ENCODE results near the gene CCDC169. TPM values are rescaled to one million over a fixed set of nuclear protein-coding genes. Genes with fewer than 3 reads are reported as not detected.

The CCDC169 gene
- under 1 TPM; 0.30 TPM for total RNA-seq

DNA sequence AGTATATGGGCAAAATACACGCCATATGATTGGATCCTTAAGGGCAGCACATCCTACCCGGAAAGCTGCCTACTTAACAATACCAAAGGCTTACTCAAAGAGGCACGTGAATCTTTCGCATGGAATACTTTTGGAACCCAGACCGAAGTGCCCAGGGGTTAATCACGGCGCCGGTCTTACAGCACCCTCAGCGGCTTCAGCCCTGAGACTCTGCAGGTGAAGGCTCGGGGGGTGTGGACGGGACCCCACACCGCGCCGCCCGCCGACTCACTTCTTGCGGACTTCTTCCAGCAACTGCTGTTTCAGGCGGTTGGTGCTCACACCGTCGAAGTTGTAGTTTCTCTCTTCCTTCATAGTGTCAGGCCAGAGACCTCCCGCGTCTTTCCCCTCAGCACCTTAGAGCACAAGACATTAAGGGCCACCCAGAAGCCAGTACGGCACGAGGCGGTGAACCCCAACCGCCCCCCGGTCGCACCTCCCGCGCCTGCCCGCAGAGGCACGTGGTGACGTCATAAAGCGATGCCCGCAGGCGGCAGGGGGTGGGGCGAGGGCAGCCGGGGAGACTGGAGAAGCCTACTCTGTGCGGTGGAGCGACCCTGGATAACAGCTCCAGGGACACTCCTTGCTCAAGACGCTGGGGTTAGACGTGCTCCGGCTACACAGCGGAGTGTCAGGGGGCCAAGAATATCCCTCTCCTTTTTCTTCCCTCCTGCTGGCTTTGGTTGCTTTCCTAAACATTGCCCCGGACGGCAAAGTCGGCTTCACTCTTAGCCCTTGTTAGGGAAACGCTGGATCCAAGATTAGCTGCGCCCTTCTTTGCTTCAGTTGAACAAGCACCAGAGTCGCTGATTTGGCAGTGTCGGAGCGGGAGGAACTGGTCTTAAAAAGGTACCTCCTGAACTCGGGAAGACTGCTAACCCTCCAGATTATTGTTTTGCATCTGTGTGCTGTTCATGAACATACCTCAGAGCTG is at the start of gene CCDC169:
CCDC169 (minus strand) TSS at position 449 of the 973 bp plus-strand sequence; CDS start at position 354, 95 bp downstream.
- Mint-ChIP-seq H3K4me1 (peaks cover 15% of the 10 kb centered on the region), H3K36me3 (ENCODE audit: low read depth) (no peaks in the 10 kb centered on the region), H3K27me3 (peaks cover 34% of the 10 kb centered on the region), H3K9me3 (ENCODE audit: low read depth) (no peaks in the 10 kb centered on the region), H3K27ac (peak within 1 kb of the TSS; percentile 61), H3K4me3 (peak within 1 kb of the TSS; percentile 79)
- DNase-seq (peak; percentile 80), ATAC-seq (peak; percentile 87)
- ChIA-PET POLR2A (no interaction called here), CTCF (interaction anchor here (3.8 kb wide), 1 partner anchor 14 kb away, joined by 15 read pairs; no protein-coding TSS in a partner anchor)
- intact Hi-C loops (cut with DNase I, micrococcal nuclease): loop anchor here (1.0 to 5.0 kb wide), 3 partner anchors 49 to 520 kb away; partner anchors contain the start of genes SPART (in 2 of the 2) and RFXAP (in 1 of the 2)

DNA sequence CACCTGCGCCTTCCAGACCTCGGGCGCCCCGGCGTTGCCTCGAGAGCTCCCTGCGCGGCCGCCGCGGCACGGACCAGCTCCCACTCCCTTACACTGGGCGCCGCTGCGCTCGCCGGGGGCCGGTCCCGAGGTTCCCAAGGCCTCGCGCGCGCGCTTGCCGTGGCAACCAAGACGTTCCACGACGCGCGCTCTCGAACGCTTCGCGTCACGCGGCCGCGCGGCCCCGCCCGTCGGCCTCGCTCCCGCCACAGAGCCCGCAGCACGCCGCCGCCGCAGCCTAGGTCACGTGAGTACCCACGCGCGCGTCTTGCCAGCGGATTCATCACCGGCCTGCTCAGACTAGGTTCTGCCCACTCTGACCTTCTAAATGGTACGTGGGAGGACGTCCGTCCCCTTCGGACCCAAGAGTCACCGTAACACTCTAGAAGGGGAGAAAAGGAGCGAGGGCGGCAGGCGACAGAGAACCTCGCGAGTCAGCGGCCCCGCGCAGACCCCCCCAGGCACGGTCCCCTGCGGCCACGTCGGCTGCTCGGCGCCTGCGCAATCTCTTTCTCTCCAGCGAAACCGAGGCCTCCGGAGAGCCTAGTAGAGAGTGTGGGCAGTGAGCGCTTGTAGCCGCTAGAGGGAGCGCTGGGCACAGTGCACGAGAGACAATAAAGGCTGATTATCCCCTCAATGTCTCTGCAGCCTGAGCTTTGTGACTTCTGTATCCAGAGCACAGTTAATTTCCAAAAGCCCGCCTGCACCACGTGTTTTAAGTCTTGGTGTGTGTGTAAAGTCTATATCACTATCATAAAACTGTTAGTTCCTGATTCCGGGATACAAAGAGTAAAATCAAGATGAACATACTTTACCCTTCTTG is 48.8 kb upstream of the CCDC169 start, which contains the start of gene SPART:
SPART (minus strand) TSS at position 173 of the 862 bp plus-strand sequence. CDS start 10,564 bp downstream, outside the sequence.
- ChIA-PET CTCF (interaction anchor here (0.6 to 2.0 kb wide), 9 partner anchors 15 to 659 kb away, joined by 3 to 6 read pairs (median 3); partner anchors contain the start of gene EXOSC8), POLR2A (interaction anchor here (0.5 kb wide), 1 partner anchor 68 kb away, joined by 3 read pairs; no protein-coding TSS in a partner anchor)

DNA sequence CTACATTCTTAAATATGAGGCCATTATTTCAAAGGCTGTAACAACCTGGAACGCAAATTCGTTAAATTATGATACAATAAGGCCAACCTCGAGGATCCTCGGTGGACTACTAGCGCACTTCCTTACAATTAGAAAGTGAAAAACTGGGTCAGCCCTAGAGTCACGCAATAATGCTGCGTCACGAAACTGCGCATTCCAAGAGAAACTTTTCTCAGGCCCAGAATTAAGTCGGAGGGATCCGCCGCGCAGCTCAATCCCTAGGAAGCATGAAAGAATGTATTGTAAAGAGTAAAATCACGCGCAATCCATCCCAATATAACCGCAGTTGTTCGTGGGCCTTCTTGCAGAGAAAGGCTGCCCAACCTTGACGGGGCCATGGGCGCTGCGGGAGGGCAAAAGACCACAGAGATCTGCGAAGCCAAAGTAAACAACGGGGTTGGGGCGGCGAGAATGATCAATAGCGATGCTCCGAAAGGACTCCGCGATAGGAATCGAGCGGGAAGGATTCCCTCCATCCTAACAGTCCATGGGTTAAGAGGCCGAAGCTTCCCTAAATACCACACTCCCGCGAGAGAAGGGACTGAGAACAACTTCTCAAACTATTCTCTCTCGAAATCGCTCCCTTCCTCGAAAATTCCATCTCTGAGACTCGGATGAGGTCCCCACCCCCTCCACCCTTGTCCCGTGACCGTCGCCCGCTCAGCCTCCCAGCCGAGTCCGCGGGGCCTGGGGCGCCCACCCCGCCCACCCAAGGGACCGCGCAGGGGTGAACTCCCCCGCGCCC is 48.0 kb upstream of the CCDC169 start:
- Mint-ChIP-seq H3K4me1 (peaks cover 32% of the 10 kb centered on the region), H3K4me3 (peak overlapping the region; percentile 85), H3K27me3 (peaks cover 2% of the 10 kb centered on the region), H3K36me3 (ENCODE audit: low read depth) (peaks cover 1% of the 10 kb centered on the region), H3K9me3 (ENCODE audit: low read depth) (no peaks in the 10 kb centered on the region), H3K27ac (peak overlapping the region; percentile 85)
- intact Hi-C loops (cut with DNase I, micrococcal nuclease): loop anchor here (1.0 to 5.0 kb wide), 10 partner anchors 48 to 2002 kb away; partner anchors contain the start of genes CCDC169 (in 2 of the 2), ALG5 (in 1 of the 2), EXOSC8 (in 1 of the 2) and RFXAP (in 1 of the 2)
- POLR2A ChIA-PET: no interaction called here
- CTCF ChIA-PET: interaction anchor here (1.2 kb wide), 1 partner anchor 28 kb away, joined by 3 read pairs; no protein-coding TSS in a partner anchor
- ATAC-seq: peak; percentile 17
- DNase-seq: peak; percentile 58

More for the DNA sequence above, 48.8 kb upstream of the CCDC169 start, which contains the start of gene SPART:
- ATAC-seq (peak; percentile 96), DNase-seq (peak; percentile 94)
- Mint-ChIP-seq H3K4me1 (peaks cover 29% of the 10 kb centered on the region), H3K9me3 (ENCODE audit: low read depth) (no peaks in the 10 kb centered on the region), H3K36me3 (ENCODE audit: low read depth) (peaks cover 1% of the 10 kb centered on the region), H3K27ac (peak within 1 kb of the TSS; percentile 85), H3K4me3 (peak within 1 kb of the TSS; percentile 85), H3K27me3 (peaks cover 2% of the 10 kb centered on the region)
- intact Hi-C loops (cut with DNase I, micrococcal nuclease): loop anchor here (1.0 to 5.0 kb wide), 9 partner anchors 49 to 2001 kb away; partner anchors contain the start of genes CCDC169 (in 2 of the 2), ALG5 (in 1 of the 2), EXOSC8 (in 1 of the 2) and RFXAP (in 1 of the 2)

DNA sequence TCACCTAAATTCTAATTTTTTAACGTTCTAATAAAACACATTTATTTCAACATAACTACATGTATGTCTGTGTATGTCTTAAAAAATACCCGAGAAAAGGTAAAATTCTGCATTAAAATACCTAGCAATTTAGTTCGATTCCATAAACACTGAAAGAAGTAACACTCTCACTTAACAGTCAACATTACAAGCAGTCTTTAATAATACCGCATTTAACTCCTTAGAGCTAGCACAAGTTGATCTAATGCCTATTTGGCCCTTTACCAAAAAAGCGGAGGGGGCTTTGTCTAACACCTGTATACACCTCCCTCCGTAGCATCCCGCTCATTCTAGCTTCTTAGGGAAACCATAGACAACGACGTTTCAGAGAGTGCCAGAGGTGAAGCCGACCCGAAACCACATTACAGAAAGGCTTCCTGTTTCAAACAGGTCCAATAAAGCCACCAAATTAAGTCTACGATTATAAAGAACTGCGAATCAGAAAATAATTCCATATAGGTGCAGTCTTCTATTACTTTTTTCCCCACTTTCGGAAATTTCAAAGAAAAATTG is 47.3 kb upstream of the CCDC169 start:
- DNase-seq (peak; percentile 20), ATAC-seq (no peak)
- Mint-ChIP-seq H3K36me3 (ENCODE audit: low read depth) (peaks cover 1% of the 10 kb centered on the region), H3K9me3 (ENCODE audit: low read depth) (no peaks in the 10 kb centered on the region), H3K4me3 (peak overlapping the region; percentile 85), H3K4me1 (peaks cover 34% of the 10 kb centered on the region), H3K27me3 (peaks cover 2% of the 10 kb centered on the region), H3K27ac (peak overlapping the region; percentile 85)
- ChIA-PET CTCF (no interaction called here), POLR2A (no interaction called here)
- intact Hi-C loops (cut with DNase I, micrococcal nuclease): loop anchor here (2.0 to 5.0 kb wide), 4 partner anchors 48 to 2002 kb away; partner anchors contain the start of genes CCDC169 (in 1 of the 2), SUPT20H (in 1 of the 2) and UFM1 (in 1 of the 2)

DNA sequence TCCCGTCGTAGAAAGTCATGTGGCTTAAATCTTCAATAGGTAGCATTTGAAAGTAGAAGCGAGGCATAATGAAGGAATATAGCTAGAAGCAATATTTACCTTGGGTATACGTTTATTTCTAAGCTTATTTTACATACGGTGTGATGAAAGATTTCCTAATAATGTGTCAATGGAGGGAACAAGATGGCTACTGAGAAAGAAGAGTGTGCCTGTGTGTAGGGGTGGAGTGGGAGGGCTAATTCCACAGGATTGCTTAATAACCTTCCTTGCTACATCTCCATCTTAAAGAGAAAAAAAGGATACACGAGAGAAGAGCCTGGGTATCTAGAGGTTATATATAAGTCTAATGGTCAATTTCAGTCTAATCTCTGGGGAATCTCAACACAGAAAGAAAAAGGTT is 46.6 kb upstream of the CCDC169 start:
- DNase-seq: no peak
- intact Hi-C loops (cut with DNase I, micrococcal nuclease): loop anchor here in 1 of 2 experiments (2.0 kb wide), 1 partner anchor 715 kb away; the partner anchor contains the start of gene SUPT20H
- peak overlapping the region; percentile 36 for H3K4me3 Mint-ChIP-seq
- no peak for ATAC-seq
- H3K36me3 Mint-ChIP-seq (ENCODE audit: low read depth): peaks cover 1% of the 10 kb centered on the region
- H3K27ac Mint-ChIP-seq: peak overlapping the region; percentile 19
- peaks cover 36% of the 10 kb centered on the region for H3K4me1 Mint-ChIP-seq
- H3K27me3 Mint-ChIP-seq: peaks cover 2% of the 10 kb centered on the region
- ChIA-PET CTCF (interaction anchor here (0.6 to 1.0 kb wide), 2 partner anchors 393 to 518 kb away, joined by 3 read pairs; no protein-coding TSS in a partner anchor), POLR2A (no interaction called here)
- no peaks in the 10 kb centered on the region for H3K9me3 Mint-ChIP-seq (ENCODE audit: low read depth)

DNA sequence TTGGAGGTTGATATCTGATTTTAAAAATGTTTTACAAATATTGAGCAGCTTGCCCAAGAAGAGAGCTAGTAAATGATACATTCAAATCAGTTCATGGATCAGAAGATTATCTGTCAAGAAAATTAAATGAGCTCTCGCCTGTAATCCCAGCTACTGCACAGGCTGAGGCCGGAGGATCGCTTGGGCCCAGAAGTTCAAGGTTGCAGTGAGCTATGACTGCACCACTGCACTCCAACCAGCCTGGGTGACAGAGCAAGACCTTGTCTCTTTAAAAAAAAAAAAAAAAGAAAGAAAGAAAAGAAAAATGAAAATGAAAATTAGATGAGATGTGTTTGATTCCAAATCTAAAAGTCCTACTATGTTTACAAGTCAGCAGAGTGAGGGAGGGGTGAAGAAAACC is 46.2 kb upstream of the CCDC169 start:
- CTCF ChIA-PET: interaction anchor here (0.6 to 1.5 kb wide), 3 partner anchors 12 to 518 kb away, joined by 3 to 5 read pairs (median 3); no protein-coding TSS in a partner anchor
- DNase-seq (peak; percentile 16), ATAC-seq (no peak)
- peak overlapping the region; percentile 19 for H3K27ac Mint-ChIP-seq
- POLR2A ChIA-PET: no interaction called here
- H3K27me3 Mint-ChIP-seq: peaks cover 2% of the 10 kb centered on the region
- H3K9me3 Mint-ChIP-seq (ENCODE audit: low read depth): no peaks in the 10 kb centered on the region
- H3K36me3 Mint-ChIP-seq (ENCODE audit: low read depth): peaks cover 1% of the 10 kb centered on the region
- peak overlapping the region; percentile 36 for H3K4me3 Mint-ChIP-seq
- H3K4me1 Mint-ChIP-seq: peaks cover 40% of the 10 kb centered on the region
- intact Hi-C loops (cut with DNase I, micrococcal nuclease): loop anchor here in 1 of 2 experiments (2.0 kb wide), 1 partner anchor 715 kb away; the partner anchor contains the start of gene SUPT20H

DNA sequence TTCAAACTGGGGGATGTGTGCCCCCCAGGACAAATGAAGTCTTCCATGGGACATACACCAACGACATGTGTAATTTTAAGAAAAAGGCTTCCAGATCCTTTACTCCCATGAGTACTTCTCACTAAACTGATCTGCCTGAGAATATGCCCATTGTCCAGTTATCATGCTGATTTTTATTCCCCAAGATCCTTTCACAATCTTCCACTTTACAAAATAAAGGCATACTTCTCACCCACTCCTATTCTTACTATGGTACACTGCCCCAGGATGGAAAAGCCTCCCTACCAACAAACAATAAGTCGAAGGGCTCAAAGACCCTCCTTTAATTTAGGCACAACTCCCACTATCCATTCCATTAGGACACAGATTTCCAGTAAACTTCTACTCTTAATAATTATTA is 45.1 kb upstream of the CCDC169 start:
- H3K4me1 Mint-ChIP-seq: peaks cover 47% of the 10 kb centered on the region
- H3K4me3 Mint-ChIP-seq: no peak overlapping the region
- intact Hi-C loops (cut with DNase I, micrococcal nuclease): no loop called here
- ChIA-PET POLR2A (no interaction called here), CTCF (interaction anchor here (1.5 kb wide), 1 partner anchor 11 kb away, joined by 5 read pairs; no protein-coding TSS in a partner anchor)
- peaks cover 1% of the 10 kb centered on the region for H3K36me3 Mint-ChIP-seq (ENCODE audit: low read depth)
- H3K27me3 Mint-ChIP-seq: peaks cover 2% of the 10 kb centered on the region
- DNase-seq: no peak
- no peak for ATAC-seq
- H3K9me3 Mint-ChIP-seq (ENCODE audit: low read depth): no peaks in the 10 kb centered on the region
- no peak overlapping the region for H3K27ac Mint-ChIP-seq

DNA sequence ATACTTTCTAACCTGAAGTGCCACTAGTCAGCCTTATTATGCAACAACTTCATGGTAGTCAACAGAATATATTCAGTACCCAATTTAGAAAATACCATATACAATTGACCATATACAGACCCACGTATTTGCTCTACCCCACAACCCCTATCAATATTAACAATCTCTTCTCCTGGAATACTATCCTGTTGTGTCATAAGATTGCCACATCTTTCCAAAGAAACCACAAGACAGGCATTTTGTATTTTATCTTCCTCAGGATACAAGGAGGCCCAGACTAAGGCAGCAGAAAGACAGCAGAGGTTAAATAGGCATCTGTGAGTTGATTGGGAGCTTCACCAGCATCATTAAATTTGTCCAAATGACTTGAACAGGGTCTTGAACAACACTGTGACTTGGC is 44.1 kb upstream of the CCDC169 start:
- Mint-ChIP-seq H3K4me1 (peaks cover 52% of the 10 kb centered on the region), H3K27ac (no peak overlapping the region), H3K4me3 (no peak overlapping the region), H3K9me3 (ENCODE audit: low read depth) (no peaks in the 10 kb centered on the region), H3K36me3 (ENCODE audit: low read depth) (peaks cover 3% of the 10 kb centered on the region), H3K27me3 (peaks cover 2% of the 10 kb centered on the region)
- ChIA-PET CTCF (no interaction called here), POLR2A (no interaction called here)
- DNase-seq (no peak), ATAC-seq (no peak)
- intact Hi-C loops (cut with DNase I, micrococcal nuclease): no loop called here

DNA sequence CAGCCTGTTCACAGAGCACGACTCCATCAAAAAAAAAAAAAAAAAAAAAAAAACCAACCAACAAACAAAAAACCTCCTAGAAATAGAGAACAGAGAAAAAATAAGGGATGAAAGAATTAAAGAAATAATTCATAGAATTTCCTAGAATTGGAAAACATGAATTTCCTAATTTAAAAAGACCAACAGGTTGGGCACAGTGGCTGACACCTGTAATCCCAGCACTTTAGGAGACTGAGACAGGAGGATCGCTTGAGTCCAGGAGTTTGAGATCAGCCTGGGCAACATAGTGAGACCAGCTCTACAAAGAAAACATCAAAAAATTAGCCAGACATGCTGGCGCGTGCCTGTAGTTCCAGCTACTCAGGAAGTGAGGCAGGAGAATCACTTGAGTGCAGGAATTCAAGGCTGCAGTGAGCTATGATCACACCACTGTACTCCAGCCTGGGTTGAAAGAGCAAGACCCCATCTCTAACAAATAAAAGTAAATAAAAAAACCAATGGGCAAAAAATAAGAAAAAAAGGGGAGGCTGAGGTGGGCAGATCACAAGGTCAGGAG is 42.1 kb upstream of the CCDC169 start:
- peaks cover 2% of the 10 kb centered on the region for H3K27me3 Mint-ChIP-seq
- ATAC-seq (no peak), DNase-seq (no peak)
- peaks cover 10% of the 10 kb centered on the region for H3K36me3 Mint-ChIP-seq (ENCODE audit: low read depth)
- CTCF ChIA-PET: interaction anchor here (1.0 to 1.7 kb wide), 2 partner anchors 10 to 79 kb away, joined by 3 to 7 read pairs; no protein-coding TSS in a partner anchor
- no peak overlapping the region for H3K4me3 Mint-ChIP-seq
- intact Hi-C loops (cut with DNase I, micrococcal nuclease): no loop called here
- H3K4me1 Mint-ChIP-seq: peaks cover 63% of the 10 kb centered on the region
- POLR2A ChIA-PET: no interaction called here
- no peaks in the 10 kb centered on the region for H3K9me3 Mint-ChIP-seq (ENCODE audit: low read depth)
- H3K27ac Mint-ChIP-seq: no peak overlapping the region

All from activated CD4-positive, alpha-beta T cell treated with anti-CD3 and anti-CD28 coated beads for 36 hours (primary cell).